ENCODE results near the gene PMM1. TPM values are rescaled to one million over a fixed set of nuclear protein-coding genes. Genes with fewer than 3 reads are reported as not detected.

Gene PMM1
- 24.4 to 29.8 TPM (median 28.7 TPM) in 5 replicates for total RNA-seq (2022; extraction: Qiagen RNA extraction; ENCODE audit: low read depth)

GRCh38 chr22:41589391-41590241 lies at the start of gene PMM1:
Gene PMM1, minus strand, starts transcription at chr22:41589840. Its CDS starts 35 bp downstream, at chr22:41589805.

DNA sequence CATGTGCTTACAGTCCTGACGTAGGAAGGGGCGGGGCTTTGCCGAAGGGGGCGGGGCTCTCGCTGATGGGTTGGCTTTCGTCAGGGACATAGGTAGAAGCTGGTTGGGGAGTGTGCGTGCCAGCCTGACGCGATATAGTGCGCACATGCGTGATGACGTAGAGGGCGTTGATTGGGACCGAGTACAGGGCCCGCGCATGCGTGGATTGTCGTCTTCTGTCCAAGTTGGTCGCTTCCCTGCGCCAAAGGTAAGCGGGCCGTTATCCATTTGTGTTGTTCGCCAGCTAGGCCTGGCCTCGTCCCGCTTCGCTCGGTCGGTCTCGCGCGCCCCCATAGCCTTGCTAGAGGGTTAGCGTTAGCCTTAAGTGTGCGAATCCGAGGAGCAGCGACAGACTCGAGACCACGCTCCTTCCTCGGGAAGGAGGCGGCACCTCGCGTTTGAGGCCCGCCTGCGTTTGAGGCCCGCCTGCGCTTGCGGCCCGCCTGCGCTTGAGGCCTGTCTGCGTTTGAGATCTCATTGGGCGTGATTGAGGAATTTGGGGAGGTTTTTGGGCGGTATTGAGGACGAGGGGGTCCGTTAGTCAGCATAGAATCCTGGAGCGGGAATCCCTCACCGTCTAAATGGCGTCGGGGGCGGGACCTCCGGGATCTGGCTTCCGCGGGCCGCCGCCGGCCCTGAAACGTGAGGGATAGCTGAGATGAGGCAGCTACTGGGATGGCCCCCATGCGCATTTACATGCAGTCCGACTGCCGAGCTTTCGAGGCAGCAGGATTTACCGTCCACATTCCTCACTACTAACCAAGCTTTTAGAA lies 31.7 kb upstream of the PMM1 start, which contains the start of gene XRCC6:
XRCC6 (plus strand) TSS at position 197 of the 812 bp plus-strand sequence. CDS start 710 bp downstream, outside the sequence.

GRCh38 chr22:41620589-41621098 lies 31.0 kb upstream of the PMM1 start, which contains the start of gene DESI1:
Gene DESI1, minus strand, starts transcription at chr22:41621043. Its CDS starts 204 bp downstream, at chr22:41620839.

GRCh38 chr22:41543854-41544670 lies 45.6 kb downstream of the PMM1 start, which contains the start of gene POLR3H:
Gene POLR3H, minus strand, starts transcription at chr22:41544470. Its CDS starts 369 bp downstream, at chr22:41544101.

Other genes with a start within 250 kb of the PMM1 start
- gene TEF, start 207.9 kb downstream of the PMM1 start, total RNA-seq (2022; extraction: Qiagen RNA extraction; ENCODE audit: low read depth): 0.96 to 1.4 TPM (median 1.0 TPM) in 5 replicates
- gene TOB2, start 143.0 kb downstream of the PMM1 start, total RNA-seq (2022; extraction: Qiagen RNA extraction; ENCODE audit: low read depth): 21.3 to 23.8 TPM (median 21.8 TPM) in 5 replicates
- 62.0 to 76.5 TPM (median 68.6 TPM) in 5 replicates for gene PHF5A, start 121.1 kb downstream of the PMM1 start, total RNA-seq (2022; extraction: Qiagen RNA extraction; ENCODE audit: low read depth)
- gene ACO2, start 120.7 kb downstream of the PMM1 start, total RNA-seq (2022; extraction: Qiagen RNA extraction; ENCODE audit: low read depth): 45.2 to 48.6 TPM (median 47.0 TPM) in 5 replicates
- gene POLR3H, start 45.4 kb downstream of the PMM1 start, total RNA-seq (2022; extraction: Qiagen RNA extraction; ENCODE audit: low read depth): 29.9 to 51.9 TPM (median 46.8 TPM) in 5 replicates
- gene CSDC2, start 28.8 kb downstream of the PMM1 start, total RNA-seq (2022; extraction: Qiagen RNA extraction; ENCODE audit: low read depth): 1.9 to 3.6 TPM (median 2.2 TPM) in 5 replicates
- gene DESI1, start 31.2 kb upstream of the PMM1 start, total RNA-seq (2022; extraction: Qiagen RNA extraction; ENCODE audit: low read depth): 15.4 to 19.4 TPM (median 16.3 TPM) in 5 replicates
- gene XRCC6, start 31.5 kb upstream of the PMM1 start, total RNA-seq (2022; extraction: Qiagen RNA extraction; ENCODE audit: low read depth): 292 to 348 TPM (median 308 TPM) in 5 replicates
- gene SNU13, start 99.0 kb upstream of the PMM1 start, total RNA-seq (2022; extraction: Qiagen RNA extraction; ENCODE audit: low read depth): 104 to 216 TPM (median 183 TPM) in 5 replicates
- gene MEI1, start 109.7 kb upstream of the PMM1 start, total RNA-seq (2022; extraction: Qiagen RNA extraction; ENCODE audit: low read depth): not detected in 5 replicates
- 3.3 to 4.1 TPM (median 3.6 TPM) in 5 replicates for gene CCDC134, start 210.8 kb upstream of the PMM1 start, total RNA-seq (2022; extraction: Qiagen RNA extraction; ENCODE audit: low read depth)
- gene SREBF2, start 243.3 kb upstream of the PMM1 start, total RNA-seq (2022; extraction: Qiagen RNA extraction; ENCODE audit: low read depth): 24.4 to 32.7 TPM (median 29.5 TPM) in 5 replicates

All from A549 treated with CpdA at 1 μM for 4 hours (cell line).